ENCODE data around the gene DOCK8.

The DOCK8 gene

DNA sequence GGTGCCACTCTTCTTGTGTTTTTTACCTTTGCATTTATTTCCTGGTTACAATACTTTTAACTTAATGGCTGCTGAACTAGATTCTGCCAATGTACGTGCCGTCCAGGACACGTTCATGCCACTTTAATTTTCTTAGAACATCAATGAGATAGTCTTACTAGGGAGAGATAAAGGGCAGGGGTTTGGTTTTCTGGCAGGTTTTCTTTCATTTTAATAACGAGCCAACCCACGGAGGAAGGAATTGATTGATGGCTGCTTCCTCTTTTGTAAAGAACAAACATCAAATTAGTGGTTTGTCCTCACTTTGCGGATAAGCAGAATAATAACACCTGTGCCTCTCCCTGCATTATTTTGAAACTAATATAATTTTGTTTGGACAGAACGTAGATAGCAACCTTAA, 135.7 kb downstream of the DOCK8 start:
- H3K27me3 ChIP-seq (ENCODE audit: insufficient read depth, low read length): peaks cover 21% of the 10 kb centered on the region
- no peak overlapping the region for H3K4me3 ChIP-seq (ENCODE audit: low read length)
- H3K9me3 ChIP-seq (ENCODE audit: low read length): no peaks in the 10 kb centered on the region
- H3K4me1 ChIP-seq (ENCODE audit: insufficient read depth, low read length): no peaks in the 10 kb centered on the region
- no peak overlapping the region for H2AFZ ChIP-seq (ENCODE audit: low read depth, low read length)
- no peaks in the 10 kb centered on the region for H3K36me3 ChIP-seq (ENCODE audit: insufficient read depth, low read length)

- Histone ChIP-seq H3K27me3 (ENCODE audit: insufficient read depth, low read length) (peaks cover 21% of the 10 kb centered on the region), H3K4me1 (ENCODE audit: insufficient read depth, low read length) (no peaks in the 10 kb centered on the region), H3K9me3 (ENCODE audit: low read length) (no peaks in the 10 kb centered on the region), H3K4me3 (ENCODE audit: low read length) (no peak overlapping the region), H2AFZ (ENCODE audit: low read depth, low read length) (no peak overlapping the region), H3K36me3 (ENCODE audit: insufficient read depth, low read length) (no peaks in the 10 kb centered on the region)
These were observed 137.3 kb downstream of the DOCK8 start for GRCh38 chr9:351916-352315.

- Histone ChIP-seq H3K36me3 (ENCODE audit: insufficient read depth, low read length) (no peaks in the 10 kb centered on the region), H3K27me3 (ENCODE audit: insufficient read depth, low read length) (peaks cover 22% of the 10 kb centered on the region), H2AFZ (ENCODE audit: low read depth, low read length) (no peak overlapping the region), H3K4me1 (ENCODE audit: insufficient read depth, low read length) (no peaks in the 10 kb centered on the region), H3K9me3 (ENCODE audit: low read length) (no peaks in the 10 kb centered on the region), H3K4me3 (ENCODE audit: low read length) (no peak overlapping the region)
These were observed 138.4 kb downstream of the DOCK8 start for GRCh38 chr9:353077-353476.

DNA sequence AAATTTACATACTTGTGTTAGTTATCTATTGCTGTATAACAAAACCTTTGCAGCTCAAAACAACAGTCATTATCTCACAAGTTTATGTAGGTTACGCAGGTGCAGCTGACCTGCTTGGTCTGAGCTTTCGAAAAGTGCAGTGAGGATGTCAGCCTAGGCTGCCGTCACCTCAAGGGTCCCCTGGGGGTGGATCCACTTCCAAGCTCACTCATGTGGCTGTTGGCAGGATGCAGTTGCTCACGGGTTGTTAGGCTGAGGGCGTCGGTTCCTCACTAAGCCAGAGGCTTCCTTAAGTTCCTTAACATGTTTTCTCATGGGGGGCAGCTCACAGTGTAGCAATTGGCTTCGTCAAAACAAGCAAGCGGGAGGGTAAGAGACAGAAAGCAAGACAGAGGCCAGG, 139.8 kb downstream of the DOCK8 start:
- H3K4me1 ChIP-seq (ENCODE audit: insufficient read depth, low read length): no peaks in the 10 kb centered on the region
- H3K27me3 ChIP-seq (ENCODE audit: insufficient read depth, low read length): peaks cover 22% of the 10 kb centered on the region
- H3K9me3 ChIP-seq (ENCODE audit: low read length): no peaks in the 10 kb centered on the region
- H3K4me3 ChIP-seq (ENCODE audit: low read length): no peak overlapping the region
- H3K36me3 ChIP-seq (ENCODE audit: insufficient read depth, low read length): no peaks in the 10 kb centered on the region
- H2AFZ ChIP-seq (ENCODE audit: low read depth, low read length): no peak overlapping the region

DNA sequence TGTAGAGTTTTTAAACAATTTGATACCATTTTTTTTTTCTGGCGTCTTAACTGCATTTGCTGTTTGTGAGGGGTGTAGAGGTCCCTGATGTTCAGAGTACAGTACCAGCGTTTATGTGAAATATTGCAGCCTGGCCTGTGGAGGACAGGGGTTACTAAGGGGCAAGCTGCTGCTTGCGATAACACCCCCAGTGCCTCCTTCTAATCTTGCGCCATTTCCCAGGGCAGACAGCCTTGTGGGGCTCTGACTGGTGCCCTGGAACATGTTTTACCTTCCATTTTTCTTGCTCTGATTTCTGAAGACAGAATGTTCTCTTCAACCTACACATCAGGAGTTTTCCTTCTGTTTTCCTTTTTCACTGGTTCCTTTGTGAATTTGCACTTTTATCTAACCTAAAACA, 142.9 kb downstream of the DOCK8 start:
- no peak overlapping the region for H3K4me3 ChIP-seq (ENCODE audit: low read length)
- H3K9me3 ChIP-seq (ENCODE audit: low read length): no peaks in the 10 kb centered on the region
- H2AFZ ChIP-seq (ENCODE audit: low read depth, low read length): no peak overlapping the region
- no peaks in the 10 kb centered on the region for H3K36me3 ChIP-seq (ENCODE audit: insufficient read depth, low read length)
- H3K27me3 ChIP-seq (ENCODE audit: insufficient read depth, low read length): peaks cover 6% of the 10 kb centered on the region
- no peaks in the 10 kb centered on the region for H3K4me1 ChIP-seq (ENCODE audit: insufficient read depth, low read length)

DNA sequence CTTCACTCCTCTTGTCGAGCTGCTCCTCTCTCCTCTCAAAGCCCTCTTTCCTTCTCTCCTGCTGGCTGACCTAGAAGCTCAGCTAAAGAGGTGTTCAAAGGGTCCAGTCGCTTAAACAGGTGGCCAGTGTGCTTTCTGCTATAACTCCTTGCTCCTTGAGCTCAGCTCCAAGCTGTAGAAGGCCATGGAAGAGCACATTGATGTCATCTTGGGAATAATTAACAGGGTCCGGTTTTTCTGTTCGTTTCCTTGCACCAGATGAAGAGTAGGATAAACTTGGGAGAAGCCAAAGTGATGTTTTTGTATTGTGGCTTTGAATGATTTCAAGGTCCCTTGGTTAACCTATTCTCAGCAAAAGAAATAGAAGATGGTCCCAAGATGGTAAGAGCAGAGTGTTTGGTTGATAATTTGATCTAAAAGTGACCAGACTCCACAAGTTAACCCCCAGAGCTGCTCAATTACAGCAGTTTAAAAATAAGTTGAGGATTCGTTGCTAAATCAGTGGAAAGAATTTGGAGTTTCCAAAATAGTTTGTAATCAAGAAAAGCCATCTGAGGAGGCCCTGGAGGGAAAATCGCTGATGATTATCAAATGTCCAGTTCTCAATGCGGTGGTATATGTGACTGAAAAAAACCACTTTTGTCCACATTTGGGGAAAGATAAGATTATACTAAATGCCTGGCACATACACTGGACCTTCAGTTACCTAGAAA, 148.1 kb downstream of the DOCK8 start:
- H3K9me3 ChIP-seq (ENCODE audit: low read length): no peaks in the 10 kb centered on the region
- H3K36me3 ChIP-seq (ENCODE audit: insufficient read depth, low read length): no peaks in the 10 kb centered on the region
- no peak overlapping the region for H3K4me3 ChIP-seq (ENCODE audit: low read length)
- H3K4me1 ChIP-seq (ENCODE audit: insufficient read depth, low read length): no peaks in the 10 kb centered on the region
- H2AFZ ChIP-seq (ENCODE audit: low read depth, low read length): no peak overlapping the region
- H3K27me3 ChIP-seq (ENCODE audit: insufficient read depth, low read length): peaks cover under 1% of the 10 kb centered on the region

GRCh38 chr9:363274-363612, 148.6 kb downstream of the DOCK8 start:
- Histone ChIP-seq H2AFZ (ENCODE audit: low read depth, low read length) (no peak overlapping the region), H3K9me3 (ENCODE audit: low read length) (no peaks in the 10 kb centered on the region), H3K4me3 (ENCODE audit: low read length) (no peak overlapping the region), H3K27me3 (ENCODE audit: insufficient read depth, low read length) (no peaks in the 10 kb centered on the region), H3K36me3 (ENCODE audit: insufficient read depth, low read length) (no peaks in the 10 kb centered on the region), H3K4me1 (ENCODE audit: insufficient read depth, low read length) (no peaks in the 10 kb centered on the region)

DNA sequence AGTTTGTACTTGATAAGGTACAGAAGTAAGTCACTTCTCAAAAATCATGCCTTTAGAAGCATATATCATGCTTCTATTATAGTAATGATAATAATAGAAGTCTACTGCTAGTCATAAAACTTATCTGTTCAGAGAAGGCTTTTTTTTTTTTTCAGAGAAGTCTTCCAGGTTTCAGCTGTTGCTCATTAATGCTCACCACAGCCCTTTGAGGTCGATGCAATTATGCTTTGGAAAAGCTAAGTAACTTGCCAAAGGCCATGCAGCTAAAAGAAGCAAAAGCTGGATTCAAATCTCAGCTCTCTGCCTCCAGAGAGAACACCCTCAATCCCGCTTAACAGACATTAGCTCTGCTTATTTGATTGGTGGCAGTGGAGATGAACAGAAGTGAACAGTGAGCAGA, 150.8 kb downstream of the DOCK8 start:
- no peaks in the 10 kb centered on the region for H3K36me3 ChIP-seq (ENCODE audit: insufficient read depth, low read length)
- no peak overlapping the region for H2AFZ ChIP-seq (ENCODE audit: low read depth, low read length)
- no peaks in the 10 kb centered on the region for H3K4me1 ChIP-seq (ENCODE audit: insufficient read depth, low read length)
- peaks cover 3% of the 10 kb centered on the region for H3K27me3 ChIP-seq (ENCODE audit: insufficient read depth, low read length)
- H3K4me3 ChIP-seq (ENCODE audit: low read length): no peak overlapping the region
- H3K9me3 ChIP-seq (ENCODE audit: low read length): no peaks in the 10 kb centered on the region

DNA sequence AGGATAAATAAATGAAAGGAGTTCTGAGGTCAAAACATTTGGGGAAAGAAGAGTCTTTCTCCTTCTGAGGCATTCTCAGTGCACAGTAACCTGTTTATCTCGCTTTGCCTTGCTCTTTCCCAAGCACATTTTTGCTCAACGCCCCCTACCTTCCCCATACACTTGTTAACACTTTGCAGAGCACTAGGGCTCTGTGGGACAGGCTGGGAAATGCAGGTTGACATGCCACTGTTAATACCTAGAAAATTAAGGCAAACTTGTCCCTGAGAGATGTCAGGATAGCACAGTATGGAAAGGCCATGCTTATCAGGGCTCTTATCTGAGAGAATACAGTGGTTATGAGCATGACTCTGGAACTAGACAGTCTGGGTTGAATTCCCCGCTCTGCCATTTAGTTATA, 152.0 kb downstream of the DOCK8 start:
- Histone ChIP-seq H2AFZ (ENCODE audit: low read depth, low read length) (no peak overlapping the region), H3K4me3 (ENCODE audit: low read length) (no peak overlapping the region), H3K36me3 (ENCODE audit: insufficient read depth, low read length) (no peaks in the 10 kb centered on the region), H3K9me3 (ENCODE audit: low read length) (no peaks in the 10 kb centered on the region), H3K27me3 (ENCODE audit: insufficient read depth, low read length) (peaks cover 5% of the 10 kb centered on the region), H3K4me1 (ENCODE audit: insufficient read depth, low read length) (no peaks in the 10 kb centered on the region)

DNA sequence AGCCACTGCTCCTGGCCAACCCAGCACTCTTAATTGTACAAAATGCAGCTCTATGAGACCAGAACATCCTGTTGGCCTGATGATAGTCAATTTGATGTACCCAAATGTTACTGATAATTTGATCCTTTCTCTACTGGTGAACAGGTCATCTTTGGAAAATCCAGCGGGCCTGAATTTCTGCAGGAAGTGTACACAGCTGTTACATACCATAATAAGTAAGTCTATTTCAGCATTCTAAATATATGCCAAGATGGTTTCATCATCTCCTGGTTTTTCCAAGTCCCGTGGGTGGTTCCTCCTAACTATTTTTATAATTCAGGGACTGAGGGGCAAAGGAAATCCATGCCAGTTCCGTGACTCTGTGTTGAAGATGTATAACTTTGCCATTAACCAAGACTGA, 155.4 kb downstream of the DOCK8 start:
- H3K27me3 ChIP-seq (ENCODE audit: insufficient read depth, low read length): peaks cover 8% of the 10 kb centered on the region
- no peaks in the 10 kb centered on the region for H3K36me3 ChIP-seq (ENCODE audit: insufficient read depth, low read length)
- H3K9me3 ChIP-seq (ENCODE audit: low read length): no peaks in the 10 kb centered on the region
- no peaks in the 10 kb centered on the region for H3K4me1 ChIP-seq (ENCODE audit: insufficient read depth, low read length)
- no peak overlapping the region for H3K4me3 ChIP-seq (ENCODE audit: low read length)
- H2AFZ ChIP-seq (ENCODE audit: low read depth, low read length): no peak overlapping the region

GRCh38 chr9:371349-371748, 156.7 kb downstream of the DOCK8 start:
- Histone ChIP-seq H3K4me3 (ENCODE audit: low read length) (no peak overlapping the region), H3K27me3 (ENCODE audit: insufficient read depth, low read length) (peaks cover 8% of the 10 kb centered on the region), H3K9me3 (ENCODE audit: low read length) (no peaks in the 10 kb centered on the region), H2AFZ (ENCODE audit: low read depth, low read length) (no peak overlapping the region), H3K4me1 (ENCODE audit: insufficient read depth, low read length) (no peaks in the 10 kb centered on the region), H3K36me3 (ENCODE audit: insufficient read depth, low read length) (no peaks in the 10 kb centered on the region)

- H3K27me3 ChIP-seq (ENCODE audit: insufficient read depth, low read length): peaks cover 8% of the 10 kb centered on the region
- no peak overlapping the region for H3K4me3 ChIP-seq (ENCODE audit: low read length)
- no peaks in the 10 kb centered on the region for H3K9me3 ChIP-seq (ENCODE audit: low read length)
- no peaks in the 10 kb centered on the region for H3K4me1 ChIP-seq (ENCODE audit: insufficient read depth, low read length)
- H3K36me3 ChIP-seq (ENCODE audit: insufficient read depth, low read length): no peaks in the 10 kb centered on the region
- H2AFZ ChIP-seq (ENCODE audit: low read depth, low read length): no peak overlapping the region
These were observed 157.5 kb downstream of the DOCK8 start for GRCh38 chr9:372128-372527.

DNA sequence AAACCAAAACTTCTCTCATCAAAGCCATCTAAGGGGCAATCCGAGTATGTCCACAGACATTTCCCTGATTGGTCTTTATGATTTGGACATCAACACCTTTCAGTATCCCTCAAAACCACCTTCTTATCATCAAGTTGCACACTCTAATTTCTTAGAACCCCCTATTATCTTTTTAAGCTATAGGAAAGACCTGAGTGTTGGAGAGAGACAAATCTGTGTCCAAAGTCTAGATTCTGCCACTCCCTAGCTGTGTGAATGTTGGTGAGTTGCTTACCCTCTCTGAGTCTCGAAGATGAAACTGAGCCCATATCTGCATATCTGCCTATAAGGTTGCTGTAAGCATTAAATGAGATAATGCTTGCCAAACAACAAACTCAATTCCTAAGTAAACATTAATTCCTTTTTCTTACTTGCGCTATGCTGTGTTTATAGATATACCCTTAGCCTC, 159.1 kb downstream of the DOCK8 start:
- no peaks in the 10 kb centered on the region for H3K4me1 ChIP-seq (ENCODE audit: insufficient read depth, low read length)
- H3K9me3 ChIP-seq (ENCODE audit: low read length): no peaks in the 10 kb centered on the region
- peaks cover 14% of the 10 kb centered on the region for H3K27me3 ChIP-seq (ENCODE audit: insufficient read depth, low read length)
- H2AFZ ChIP-seq (ENCODE audit: low read depth, low read length): no peak overlapping the region
- no peaks in the 10 kb centered on the region for H3K36me3 ChIP-seq (ENCODE audit: insufficient read depth, low read length)
- no peak overlapping the region for H3K4me3 ChIP-seq (ENCODE audit: low read length)

DNA sequence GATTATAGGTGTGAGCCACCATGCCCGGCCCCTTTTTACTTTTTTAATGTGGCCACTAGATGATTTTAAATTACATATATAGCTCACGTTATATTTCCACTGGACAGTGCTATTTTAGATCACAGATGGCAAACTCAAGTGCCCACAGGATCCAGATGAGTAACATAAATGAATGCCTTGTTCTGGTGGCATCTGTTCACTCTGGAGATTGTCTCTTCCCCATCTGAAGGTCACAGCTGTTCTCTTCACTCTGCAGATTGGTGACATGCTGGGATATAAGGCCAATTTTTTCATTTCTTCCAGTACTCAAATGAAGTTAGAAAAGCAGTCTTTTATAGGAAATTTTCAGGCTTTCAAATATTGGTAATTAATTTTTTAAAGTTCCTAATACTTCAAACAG, 160.1 kb downstream of the DOCK8 start:
- Histone ChIP-seq H3K4me1 (ENCODE audit: insufficient read depth, low read length) (no peaks in the 10 kb centered on the region), H3K27me3 (ENCODE audit: insufficient read depth, low read length) (peaks cover 12% of the 10 kb centered on the region), H3K36me3 (ENCODE audit: insufficient read depth, low read length) (no peaks in the 10 kb centered on the region), H3K4me3 (ENCODE audit: low read length) (no peak overlapping the region), H3K9me3 (ENCODE audit: low read length) (no peaks in the 10 kb centered on the region), H2AFZ (ENCODE audit: low read depth, low read length) (no peak overlapping the region)

All from neuron (in vitro differentiated cells).